ENCODE data around the gene PPP4R3B.
"Not testable (repeated sequence)": the region's sequence is repeated elsewhere in the genome, so short reads cannot be mapped to it uniquely, and the experiment has no call there.

PPP4R3B gene

DNA sequence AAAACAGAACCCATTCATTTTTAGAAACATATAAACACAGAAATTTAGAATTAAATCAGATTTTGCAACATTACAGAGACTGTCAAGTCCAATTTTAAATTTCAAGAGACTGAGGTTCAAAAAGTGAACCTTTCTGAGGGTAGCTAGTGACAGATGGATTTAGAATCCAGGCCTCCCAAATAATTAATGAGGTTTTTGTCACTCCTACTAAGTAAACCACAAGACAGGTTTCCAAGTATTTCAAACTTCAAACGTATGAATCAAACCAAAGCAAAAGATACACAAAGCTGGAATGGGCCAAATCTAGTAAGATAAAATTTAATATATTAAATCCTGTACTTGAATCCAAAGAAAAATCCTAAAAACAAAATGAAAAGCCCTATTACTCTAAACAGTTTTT, 25.3 kb downstream of the PPP4R3B start:
- DNase-seq, result no peak

DNA sequence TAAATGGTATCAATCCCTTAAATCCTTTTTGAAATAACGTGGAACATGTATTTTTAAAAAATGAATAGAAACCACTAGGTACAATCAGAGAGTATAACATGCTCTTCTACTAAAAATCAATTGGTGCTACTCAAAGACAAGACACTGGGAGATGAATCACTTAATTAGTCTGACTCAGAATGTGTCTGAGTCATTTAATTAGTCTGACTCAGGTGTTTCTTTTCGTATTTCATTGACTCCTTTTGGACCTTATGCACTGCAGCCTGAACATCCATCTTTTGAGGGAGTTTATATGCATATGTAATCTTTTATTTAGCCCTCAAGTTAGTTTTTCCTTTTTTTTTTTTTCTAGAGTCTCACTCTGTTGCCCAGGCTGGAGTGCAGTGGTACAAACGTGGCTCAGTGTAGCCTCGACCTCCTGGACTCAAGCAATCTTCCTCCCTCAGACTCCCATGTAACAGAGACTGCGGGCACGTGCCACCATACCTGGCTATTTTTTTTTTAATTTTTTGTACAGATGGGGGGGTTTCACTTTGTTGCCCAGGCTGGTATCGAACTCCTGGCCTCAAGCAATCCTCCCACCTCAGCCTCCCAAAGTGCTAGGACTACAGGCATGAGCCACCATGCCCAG, 26.5 kb downstream of the PPP4R3B start:
- no peak for DNase-seq

DNA sequence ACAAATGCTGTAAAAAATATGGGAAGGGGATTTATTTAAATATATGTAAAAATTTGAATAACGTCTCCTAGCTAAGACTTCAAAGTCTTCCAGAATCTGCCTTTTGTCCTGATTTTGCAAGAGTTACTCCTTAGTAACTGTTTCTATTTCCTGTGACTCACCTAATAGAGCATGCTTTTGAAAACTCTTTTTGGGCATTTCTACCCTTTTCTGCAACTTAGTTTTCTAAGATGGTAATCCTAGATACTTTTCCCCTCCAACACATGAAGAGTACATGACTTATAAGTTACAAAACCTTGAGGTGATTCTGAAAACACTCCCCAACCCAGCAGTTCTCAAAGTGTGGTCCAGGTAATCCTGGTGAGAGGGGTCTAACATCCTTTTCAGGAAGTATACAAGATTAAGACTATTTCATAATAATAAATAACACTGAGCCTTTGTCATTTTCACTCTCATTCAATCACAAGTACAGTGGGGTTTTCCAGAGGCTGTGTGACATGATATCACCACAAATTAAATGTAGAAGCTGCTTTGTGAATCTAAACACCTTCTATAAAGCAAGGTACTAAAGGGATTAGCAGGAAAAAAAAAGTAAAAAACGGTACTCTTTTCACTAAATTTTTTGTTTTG, 31.9 kb downstream of the PPP4R3B start:
- DNase-seq, result no peak

DNA sequence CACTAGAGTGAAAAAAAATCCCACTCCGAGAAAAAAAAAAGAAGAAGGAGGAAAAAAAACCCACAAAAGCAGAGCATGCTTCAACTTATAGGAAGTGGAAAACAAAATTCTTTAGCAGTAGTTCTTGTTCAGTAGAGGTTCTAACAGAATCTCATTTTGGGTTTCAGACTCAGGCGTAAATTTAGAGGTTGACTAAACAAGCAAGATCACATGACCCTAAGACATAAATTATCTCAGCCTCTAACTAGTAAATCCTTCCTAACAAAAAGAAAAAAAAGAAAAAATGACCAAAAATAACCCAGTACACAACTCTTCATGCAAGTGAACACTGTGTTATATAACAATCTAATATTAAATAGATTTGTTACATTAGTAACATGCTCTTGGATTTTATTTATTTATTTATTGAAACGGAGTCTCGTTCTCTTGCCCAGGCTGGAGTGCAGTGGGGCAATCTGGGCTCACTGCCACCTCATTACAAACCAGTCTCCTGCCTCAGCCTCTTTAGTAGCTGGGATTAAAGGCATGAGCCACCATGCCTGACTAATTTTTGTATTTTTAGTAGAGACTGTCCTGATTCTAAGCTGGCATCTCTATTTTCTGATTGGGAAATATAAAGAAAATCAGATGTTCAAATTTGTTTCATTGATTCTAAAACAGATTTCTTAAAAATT, 35.4 kb downstream of the PPP4R3B start:
- DNase-seq, result no peak

DNA sequence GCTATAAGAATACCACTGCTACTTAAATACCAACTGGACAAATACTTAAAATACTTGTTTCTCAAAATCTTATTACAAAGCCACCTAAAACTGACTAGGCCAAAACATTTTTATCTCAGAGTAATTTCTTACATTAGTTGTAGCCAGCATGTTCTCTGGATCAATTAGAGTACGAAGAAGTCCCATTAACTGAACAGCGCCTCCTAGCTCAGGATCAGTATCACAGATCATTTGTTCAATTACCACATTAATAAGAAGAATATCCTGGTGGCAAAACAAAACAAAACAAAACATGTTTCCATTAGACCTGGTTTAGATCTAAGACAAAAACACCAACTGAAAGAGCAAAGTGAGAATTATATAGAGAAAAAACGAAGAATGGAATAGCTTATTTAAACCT, 36.0 kb downstream of the PPP4R3B start:
- DNase-seq, result peak; percentile 63

DNA sequence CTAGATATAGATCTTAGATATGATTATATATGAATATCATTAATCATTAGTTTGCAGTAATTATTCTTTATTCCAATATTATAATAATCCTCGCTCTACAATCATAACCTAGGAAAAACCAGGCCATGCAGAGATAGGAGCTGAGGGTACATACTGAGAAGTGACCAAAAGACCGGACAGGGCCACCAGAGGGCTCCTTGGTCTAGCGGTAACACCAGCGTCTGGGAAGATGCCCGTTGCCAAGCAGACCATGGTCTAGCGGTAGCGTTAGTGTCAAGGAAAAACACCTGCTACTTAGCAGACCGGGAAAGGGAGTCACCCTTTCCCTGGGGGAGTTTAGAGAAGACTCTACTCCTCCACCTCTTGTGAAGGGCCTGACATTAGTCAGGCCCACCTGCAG, 48.4 kb downstream of the PPP4R3B start:
- not testable (repeated sequence) for DNase-seq

DNA sequence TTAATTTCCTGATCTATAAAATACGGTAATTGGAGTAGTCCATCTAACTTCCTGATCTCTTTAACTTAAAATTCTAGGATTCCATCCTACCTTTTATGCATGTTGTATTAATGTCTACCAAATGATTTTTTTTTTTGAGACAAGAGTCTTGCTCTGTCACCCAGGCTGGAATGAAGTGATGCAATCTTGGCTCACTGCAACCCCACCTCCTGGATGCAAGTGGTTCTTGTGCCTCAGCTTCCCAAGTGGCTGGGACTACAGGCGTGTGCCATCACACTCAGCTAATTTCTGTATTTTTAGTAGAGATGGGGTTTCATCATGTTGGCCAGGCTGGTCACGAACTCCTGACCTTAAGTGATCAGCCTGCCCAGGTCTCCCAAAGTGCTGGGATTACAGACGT, 50.1 kb downstream of the PPP4R3B start:
- DNase-seq, result no peak

DNA sequence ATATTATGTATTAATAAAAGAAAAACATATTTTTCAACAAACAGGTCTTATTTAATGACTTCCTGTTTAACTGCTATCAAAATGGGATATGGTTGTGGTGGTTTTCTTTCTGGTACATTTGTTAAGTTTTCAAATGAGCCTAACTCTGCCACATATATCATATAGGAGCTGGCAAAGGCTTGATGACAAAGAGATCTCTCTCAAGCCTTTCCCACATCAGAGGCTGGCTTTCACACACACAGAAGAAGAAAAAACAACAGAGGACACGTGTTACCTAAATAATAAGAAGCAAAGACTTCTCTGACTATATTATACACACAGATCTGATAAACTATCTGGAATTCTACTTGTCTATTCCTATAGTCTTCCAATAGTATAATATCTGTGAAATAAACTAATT, 51.8 kb downstream of the PPP4R3B start:
- no peak for DNase-seq

DNA sequence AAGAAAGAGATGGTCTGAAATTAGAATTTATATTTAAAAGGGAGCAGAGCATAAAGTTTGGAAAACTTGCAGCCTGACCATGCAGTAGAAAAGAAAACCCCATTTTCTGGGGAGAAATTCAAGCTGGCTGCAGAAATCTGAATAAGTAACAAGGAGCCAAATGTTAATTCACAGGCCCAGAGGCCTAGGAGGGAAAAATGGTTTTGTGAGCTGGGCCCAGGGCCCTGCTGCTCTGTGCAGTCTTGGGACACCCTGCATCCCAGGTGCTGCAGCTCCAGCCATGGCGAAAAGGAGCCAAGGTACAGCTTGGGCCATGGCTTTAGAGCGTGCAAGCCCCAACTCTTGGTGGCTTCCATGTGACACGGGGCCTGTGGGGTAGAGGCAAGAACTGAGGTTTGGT, 56.6 kb downstream of the PPP4R3B start:
- DNase-seq, result no peak

DNA sequence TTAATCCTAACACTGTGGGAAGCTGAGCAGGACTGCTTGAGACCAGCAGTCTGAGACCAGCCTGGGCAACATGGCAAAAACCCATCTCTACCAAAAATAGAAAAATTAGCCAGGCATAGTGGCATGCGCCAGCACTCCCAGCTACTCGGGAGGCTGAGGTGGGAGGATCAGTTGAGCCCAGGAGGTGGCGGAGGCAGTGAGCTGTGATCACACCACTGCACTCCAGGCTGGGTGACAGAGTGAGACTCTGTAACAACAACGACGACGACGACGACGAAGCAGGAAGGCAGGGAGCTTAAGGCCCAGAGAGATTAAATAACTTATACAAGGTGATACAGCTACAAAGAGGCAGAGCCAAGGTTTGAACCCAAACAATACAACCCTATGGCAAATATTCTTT, 60.6 kb downstream of the PPP4R3B start:
- no peak for DNase-seq

DNA sequence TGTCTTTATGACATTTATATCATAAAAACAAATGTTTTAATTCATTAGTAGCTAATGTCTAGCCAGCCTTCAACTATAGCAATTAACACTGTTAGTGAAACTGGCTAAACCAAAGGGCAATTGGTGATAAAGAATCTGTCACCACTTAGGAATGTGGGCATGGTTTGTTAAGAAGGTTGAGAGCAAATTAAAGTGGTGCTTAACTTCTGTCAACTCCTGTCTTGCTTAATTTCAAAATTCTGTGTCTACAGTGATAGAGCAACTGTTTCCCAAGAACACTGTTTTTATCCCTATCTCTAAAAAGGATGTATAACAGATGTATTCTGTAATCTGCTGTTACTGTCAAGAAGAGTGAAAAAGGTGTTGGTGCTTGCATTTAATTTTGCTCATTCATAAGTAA, 61.4 kb downstream of the PPP4R3B start:
- no peak for DNase-seq

DNA sequence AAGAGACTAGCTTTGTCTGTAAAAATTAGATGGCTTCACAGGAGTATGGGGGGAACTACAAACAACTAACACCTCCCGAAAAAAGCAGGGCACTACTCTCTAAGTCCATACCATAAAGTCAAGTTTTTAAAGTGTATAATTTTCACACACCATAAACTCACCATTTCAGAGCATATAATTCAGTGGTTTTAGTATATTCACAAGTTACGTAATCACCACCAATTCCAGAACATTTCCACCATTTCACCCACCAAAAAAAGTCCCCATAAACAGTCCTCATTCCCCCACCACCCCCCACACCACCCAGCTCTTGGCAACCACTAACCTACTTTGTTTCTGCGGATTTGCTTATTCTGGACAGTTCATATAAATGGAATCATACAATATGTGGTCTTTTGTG, 64.1 kb downstream of the PPP4R3B start:
- no peak for DNase-seq

DNA sequence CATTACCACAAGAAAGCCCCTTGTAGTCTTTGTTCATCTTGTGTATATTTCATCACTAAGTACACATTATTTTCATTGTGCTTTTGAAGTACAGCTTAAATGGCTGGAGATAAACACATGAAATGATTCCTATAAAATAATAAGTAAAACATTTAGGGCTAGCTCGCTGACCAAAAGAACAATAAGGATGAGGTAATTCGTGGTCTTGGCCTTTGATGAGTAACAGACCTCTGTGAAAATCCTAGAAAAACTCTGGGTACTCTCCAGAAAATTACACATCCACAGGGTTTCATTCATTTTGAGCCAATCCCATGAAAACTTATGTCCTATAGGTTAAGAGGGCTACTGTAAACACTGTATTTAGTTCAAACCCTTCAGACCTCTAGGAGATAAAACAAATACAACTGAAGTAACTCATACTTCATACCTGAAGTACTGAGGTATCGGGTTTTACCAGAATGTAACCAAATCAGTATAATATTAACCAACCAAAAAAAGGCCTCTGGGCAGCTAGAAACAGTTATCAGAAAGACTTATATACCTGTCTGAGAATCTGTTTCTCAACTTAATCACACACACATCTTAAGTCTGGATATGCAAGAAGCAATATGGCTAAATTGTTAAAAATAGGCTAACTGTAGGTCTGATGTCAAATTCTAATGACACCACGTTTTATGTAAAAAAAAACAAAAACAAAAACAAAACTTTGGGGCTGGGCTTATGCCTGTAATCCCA, 66.9 kb downstream of the PPP4R3B start:
- DNase-seq, result no peak

DNA sequence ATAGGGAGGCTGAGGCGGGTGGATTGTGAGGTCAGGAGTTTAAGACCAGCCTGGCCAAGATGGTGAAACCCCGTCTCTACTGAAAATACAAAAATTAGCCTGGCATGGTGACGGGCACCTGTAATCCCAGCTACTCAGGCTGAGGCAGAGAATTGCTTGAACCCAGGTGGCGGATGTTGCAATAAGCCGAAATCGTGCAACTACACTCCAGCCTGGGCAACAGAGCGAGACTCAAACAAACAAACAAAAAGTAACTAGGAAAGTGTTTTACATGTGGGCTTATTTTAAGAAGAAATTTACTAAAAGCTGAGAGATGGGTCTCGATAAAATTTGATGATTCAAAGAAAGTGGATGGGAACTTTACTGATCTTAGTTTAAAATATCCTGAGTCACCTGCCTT, 69.7 kb downstream of the PPP4R3B start:
- DNase-seq, result not testable (repeated sequence)

DNA sequence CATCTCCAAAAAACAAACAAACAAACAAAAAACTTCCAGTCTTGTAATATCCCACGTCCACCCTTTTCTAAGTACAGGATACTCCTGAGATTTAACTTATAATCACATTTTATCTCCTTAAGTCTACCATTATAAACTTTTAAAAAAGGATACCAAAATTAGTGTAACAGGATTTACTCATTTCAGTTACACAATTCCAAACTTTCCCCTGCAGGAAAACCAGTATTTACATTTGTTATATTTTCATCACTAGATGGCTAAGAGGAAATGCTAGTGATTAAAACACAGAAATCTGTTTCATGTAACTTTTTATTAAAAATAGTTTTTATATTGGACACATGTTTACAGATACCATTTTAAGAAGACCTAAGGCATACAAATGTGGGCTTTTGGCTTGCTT, 70.4 kb downstream of the PPP4R3B start:
- DNase-seq, result no peak

DNA sequence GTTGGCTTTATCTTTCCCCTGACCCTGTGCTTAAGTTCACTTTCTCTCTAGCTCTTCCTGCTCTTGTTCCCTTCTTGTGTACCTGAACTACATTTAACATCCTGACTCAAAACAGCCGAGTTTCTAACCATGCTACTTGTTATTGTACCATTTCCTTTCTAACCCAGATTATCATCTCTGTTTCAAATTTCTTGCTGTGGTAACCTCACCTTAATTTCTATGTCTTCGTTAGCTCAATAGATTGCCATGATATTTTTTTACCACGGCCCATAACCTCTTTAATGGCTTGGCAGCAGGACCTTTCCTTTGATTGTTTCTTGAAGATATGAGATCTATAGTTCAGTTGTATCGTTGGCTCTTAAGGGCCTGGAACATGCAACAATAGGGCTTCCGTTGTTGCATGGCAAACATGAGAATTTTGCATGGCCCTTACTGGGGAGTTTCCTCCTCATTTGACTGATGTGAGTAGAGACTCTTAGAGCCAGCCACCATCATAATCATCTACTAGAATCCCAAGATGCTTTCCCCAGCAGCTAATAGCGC, 86.8 kb downstream of the PPP4R3B start:
- DNase-seq, result no peak

DNA sequence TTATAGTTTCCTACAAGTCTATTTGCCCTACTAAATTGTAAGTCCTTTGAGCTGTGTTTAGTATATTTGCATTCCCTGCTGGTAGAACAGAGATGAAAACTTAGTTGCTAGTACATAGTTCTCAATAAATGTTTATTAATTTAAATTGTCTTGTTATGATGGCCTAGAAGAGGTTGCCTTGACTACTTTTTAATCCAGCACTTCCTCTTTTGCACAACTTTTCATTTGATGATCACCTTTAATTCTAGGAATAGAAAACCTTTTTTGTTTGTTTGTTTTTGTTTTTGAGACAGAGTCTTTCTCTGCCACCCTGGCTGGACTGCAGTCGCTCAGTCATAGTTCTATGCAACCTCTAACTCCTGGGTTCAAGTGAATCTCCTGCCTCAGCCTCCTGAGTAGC, 91.2 kb downstream of the PPP4R3B start:
- no peak for DNase-seq

DNA sequence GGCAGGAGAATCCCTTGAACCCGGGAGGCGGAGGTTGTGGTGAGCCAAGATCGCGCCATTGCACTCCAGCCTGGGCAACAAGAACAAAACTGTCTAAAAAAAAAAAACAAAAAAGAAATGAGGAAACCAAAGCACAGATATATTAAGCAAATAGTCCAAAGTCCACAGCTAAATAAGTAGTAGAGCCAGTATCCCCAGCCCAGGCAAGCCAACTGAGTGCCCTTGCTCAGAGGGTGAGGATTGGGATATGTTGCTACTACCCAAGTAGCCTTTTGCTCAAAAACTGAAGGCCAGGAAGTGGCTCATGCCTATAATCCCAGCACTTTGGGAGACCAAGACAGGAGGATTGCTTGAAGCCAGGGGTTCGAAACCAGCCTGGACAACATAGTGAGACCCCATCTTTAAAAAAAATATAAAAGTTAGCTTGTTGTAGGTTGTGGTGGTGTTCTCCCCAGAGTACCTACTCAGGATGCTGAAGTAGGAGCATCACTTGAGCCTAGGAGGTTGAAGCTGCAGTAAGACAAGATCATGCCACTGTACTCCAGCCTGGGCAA, 92.5 kb downstream of the PPP4R3B start:
- DNase-seq, result no peak

DNA sequence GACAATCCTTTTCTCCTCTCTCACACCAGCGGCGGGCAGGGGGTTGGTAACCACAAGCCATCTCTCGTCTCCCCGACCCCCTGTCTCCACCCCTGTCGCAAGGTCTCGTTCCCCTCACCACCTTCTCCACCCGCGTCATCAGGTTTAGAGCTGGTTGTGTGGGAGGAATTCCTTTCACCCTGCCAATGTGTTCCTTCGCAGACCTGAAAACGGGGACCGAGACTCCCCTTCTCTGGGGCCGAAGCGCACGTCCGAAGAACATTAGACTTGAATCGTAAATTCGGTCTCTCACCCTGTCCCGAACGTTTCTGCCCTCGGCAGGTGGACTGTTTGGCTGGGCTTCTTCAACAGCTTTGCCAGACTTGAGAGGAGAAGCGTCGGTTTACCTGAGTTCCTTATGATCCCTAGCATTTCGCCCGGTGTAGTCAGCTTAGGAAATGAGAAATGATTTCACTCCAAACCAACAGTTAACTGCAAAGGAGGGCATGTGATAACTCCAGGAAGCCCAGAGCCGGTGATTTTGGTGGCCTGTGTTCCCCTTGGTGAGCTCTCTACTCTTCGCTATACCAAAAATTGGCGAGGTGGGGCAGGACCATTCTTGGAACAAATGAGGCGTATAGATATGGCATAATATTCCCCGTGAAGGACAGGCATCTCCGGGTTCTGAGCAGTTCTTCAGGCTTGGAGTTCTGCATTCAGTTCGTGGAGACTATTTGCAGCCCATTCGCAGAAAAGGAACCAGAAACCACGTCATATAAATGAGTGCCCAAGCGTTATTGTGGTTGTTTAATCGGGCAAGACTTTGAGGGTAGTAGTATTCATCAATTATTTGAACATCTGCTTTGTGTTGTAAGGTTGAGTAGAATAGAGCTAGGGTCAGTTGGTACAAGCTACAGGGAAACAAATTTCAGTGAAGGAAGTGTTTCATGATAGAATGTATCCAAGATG, 97.2 kb downstream of the PPP4R3B start:
- DNase-seq, result peak; percentile 35

DNA sequence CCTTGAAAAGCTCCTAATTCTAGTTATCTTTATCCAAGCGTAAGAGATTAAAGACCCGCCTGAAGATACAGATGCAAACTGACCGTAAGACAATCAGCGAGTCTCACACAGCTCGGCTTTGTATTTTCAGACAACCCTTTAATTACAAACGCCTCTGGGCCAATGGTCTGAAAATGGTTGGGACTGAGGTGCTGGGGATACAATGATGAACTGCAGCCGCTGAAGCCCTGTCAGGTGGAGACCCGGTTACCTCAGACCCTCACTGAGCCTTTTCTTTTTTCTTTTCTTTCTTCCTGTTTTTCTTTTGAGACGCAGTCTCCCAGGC, 98.6 kb downstream of the PPP4R3B start:
- DNase-seq, result no peak

DNA sequence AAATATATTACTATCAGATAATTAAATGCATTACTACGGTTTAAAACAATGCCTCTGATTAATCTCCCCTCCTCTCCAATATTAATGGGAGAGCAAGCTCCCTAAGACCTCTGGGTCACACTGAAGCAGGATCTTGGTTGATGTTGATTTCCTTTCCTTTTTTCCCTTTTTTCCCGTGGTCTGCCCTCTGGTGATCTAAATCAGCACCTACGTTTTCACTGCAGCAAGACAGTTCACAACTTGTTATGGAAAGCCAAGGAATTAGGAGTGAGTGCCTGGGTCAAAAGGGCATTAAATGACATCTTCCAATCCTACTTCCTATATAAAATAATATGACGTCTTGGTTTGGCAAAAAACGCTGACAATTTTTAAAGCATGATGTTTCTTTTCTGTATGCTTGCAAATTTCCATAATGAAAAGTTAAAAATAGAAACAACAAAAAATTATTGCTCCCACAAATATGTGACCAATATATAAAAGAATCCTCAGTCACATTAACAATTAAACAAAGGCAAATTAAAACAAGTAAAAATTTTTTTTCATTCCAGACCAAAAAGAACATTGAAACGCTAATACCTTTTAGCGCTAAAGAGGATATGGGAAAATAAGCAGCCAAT, 105.8 kb downstream of the PPP4R3B start:
- peak; percentile 40 for DNase-seq
